ENCODE results near the gene RGR.

DNA sequence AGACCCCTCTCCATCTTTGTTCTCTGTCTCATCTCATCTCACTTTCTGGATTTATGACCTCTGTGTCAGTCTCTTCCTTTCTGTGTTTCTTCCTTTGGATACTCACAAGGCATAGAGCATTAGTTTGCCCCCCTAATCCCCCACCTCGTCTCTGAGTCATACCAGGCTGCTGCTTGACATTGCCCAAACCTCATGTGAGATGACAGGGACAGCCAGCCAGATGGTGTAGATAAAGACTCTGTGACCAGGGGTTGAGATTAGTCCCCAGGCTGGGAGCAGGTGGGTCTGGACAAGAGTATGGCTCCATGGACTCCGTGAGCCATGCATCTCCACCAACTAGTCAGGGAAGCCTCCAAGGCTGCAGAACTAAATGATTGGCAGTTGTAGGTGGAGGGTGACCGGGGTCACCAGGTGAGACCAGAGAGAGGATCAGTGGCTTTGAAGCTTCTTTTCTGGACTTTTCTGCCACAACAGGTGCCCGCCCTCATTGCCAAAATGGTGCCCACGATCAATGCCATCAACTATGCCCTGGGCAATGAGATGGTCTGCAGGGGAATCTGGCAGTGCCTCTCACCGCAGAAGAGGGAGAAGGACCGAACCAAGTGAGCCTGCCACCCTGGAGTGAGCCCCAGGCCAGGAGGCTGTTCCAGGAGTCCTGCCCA, 13.3 kb downstream of the RGR start:
- TF ChIP-seq, protein P1, sequence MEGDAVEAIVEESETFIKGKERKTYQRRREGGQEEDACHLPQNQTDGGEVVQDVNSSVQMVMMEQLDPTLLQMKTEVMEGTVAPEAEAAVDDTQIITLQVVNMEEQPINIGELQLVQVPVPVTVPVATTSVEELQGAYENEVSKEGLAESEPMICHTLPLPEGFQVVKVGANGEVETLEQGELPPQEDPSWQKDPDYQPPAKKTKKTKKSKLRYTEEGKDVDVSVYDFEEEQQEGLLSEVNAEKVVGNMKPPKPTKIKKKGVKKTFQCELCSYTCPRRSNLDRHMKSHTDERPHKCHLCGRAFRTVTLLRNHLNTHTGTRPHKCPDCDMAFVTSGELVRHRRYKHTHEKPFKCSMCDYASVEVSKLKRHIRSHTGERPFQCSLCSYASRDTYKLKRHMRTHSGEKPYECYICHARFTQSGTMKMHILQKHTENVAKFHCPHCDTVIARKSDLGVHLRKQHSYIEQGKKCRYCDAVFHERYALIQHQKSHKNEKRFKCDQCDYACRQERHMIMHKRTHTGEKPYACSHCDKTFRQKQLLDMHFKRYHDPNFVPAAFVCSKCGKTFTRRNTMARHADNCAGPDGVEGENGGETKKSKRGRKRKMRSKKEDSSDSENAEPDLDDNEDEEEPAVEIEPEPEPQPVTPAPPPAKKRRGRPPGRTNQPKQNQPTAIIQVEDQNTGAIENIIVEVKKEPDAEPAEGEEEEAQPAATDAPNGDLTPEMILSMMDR (conservative IDR thresholded peaks at IDR 0.05 in 1 of 2, IDR thresholded peaks at IDR 0.05 in 1 of 2; ENCODE audit: extremely low read depth in 1 of 2, insufficient read depth in 1 of 2, low read depth in 1 of 2, low read length in 2 of 2): no peak
- no peak for TF ChIP-seq EZH2 (IDR thresholded peaks at IDR 0.05; ENCODE audit: borderline replicate concordance, low read length)
